Heart left ventricle (tissue), 16 donors: ENCODE results near the gene OXTR. TPM values are rescaled to one million over a fixed set of nuclear protein-coding genes. Genes with fewer than 3 reads are reported as not detected.

Source experiments
- ATAC-seq, 4 donors: fragments of 200-7000 bp; cut with Tn5 transposase; one replicate each; pipeline ENCODE4 v1.9.1; 2020 to 2022; ENCODE audit warnings: moderate library complexity in 4 of 4, mild to moderate bottlenecking in 3 of 4, moderate number of reproducible peaks in 1 of 4
- DNase-seq, 5 donors: peaks; one replicate each; pipeline ENCODE4 v3.0.0-alpha.2; 2020
- H3K27ac ChIP-seq, 12 donors: fragments of 200-600 bp; sonication (generic) in 4 of 12; one replicate each; pipeline versions ENCODE4 v1.5.0 to v1.8.0; 2016 to 2022; ENCODE audit warnings: mild to moderate bottlenecking in 2 of 12
- H3K27me3 ChIP-seq, 9 donors: fragments of 200-600 bp; sonication (generic) in 2 of 9; one replicate each; pipeline versions ENCODE4 v1.5.1 to v1.8.0; 2016 to 2022; ENCODE audit warnings: mild to moderate bottlenecking in 3 of 9
- H3K36me3 ChIP-seq, 9 donors: fragments of 200-600 bp; sonication (generic) in 2 of 9; one replicate each; pipeline versions ENCODE4 v1.5.0 to v1.8.0; 2018 to 2022; ENCODE audit warnings: mild to moderate bottlenecking in 2 of 9
- H3K4me1 ChIP-seq, 12 donors: fragments of 200-600 bp; sonication (generic) in 4 of 12; one replicate each; pipeline versions ENCODE4 v1.5.0 to v1.8.0; 2016 to 2022; ENCODE audit warnings: mild to moderate bottlenecking in 3 of 12
- H3K4me3 ChIP-seq, 12 donors: fragments of 200-600 bp; sonication (generic) in 4 of 12; one replicate each; pipeline versions ENCODE4 v1.5.0 to v1.8.0; 2017 to 2022; ENCODE audit warnings: mild to moderate bottlenecking in 9 of 12, moderate library complexity in 4 of 12
- H3K9me3 ChIP-seq, 12 donors: fragments of 200-600 bp; sonication (generic) in 4 of 12; one replicate each; pipeline versions ENCODE4 v1.5.0 to v1.8.0; 2016 to 2022; ENCODE audit warnings: mild to moderate bottlenecking in 1 of 12
- CTCF ChIP-seq, 12 donors: fragments of 200-600 bp; sonication (generic) in 4 of 12; IDR thresholded peaks; one replicate each; pipeline versions ENCODE4 v1.5.0 to v1.8.0; 2018 to 2022; ENCODE audit warnings: antibody characterized with exemption in 12 of 12, mild to moderate bottlenecking in 5 of 12
- POLR2A ChIP-seq, 2 donors: fragments of 450-650 bp; IDR thresholded peaks; one replicate each; pipeline ENCODE4 v1.6.1; 2017; ENCODE audit warnings: antibody characterized with exemption in 2 of 2, mild to moderate bottlenecking in 2 of 2, moderate library complexity in 2 of 2
- WGBS, 4 donors: extraction: QIAGEN DNeasy Blood & Tissue Kit in 2 of 4; methylation state at CpG; one replicate each; pipeline versions ENCODE4 v1.1.5 to v1.1.7; 2013 to 2018; 5-methylcytosine and 5-hydroxymethylcytosine counted together
- intact Hi-C, 10 donors: fragments of 100-400 bp; cut with DNase I; formaldehyde crosslinking; loops; one replicate each; pipeline versions ENCODE4 v1.11.1 to v1.14.2; 2022
- polyA plus RNA-seq, 2 donors: library from polyadenylated mRNA; stranded (reverse); fragments of 200-250 nt; gene quantifications; one replicate each; pipeline ENCODE4 v1.2.3, GENCODE V29; 2013
- total RNA-seq, 9 donors: library from RNA; depleted of rRNA in 2 of 9; stranded (reverse); fragments of >200 nt in 2 of 9; fragmentation: NEBNext Ultra II Directional in 3 of 9; extraction: Animal tissue kit (Norgen Biotek cat#: 25700) in 3 of 9; gene quantifications; one replicate each; pipeline versions ENCODE4 v1.1.0 to v1.2.4, GENCODE V29; 2016 to 2023
- donor health status: ischemic (EF 13 %, LVEDD 7.1; RV severe dilation, severe dysfunction).
- donor health status: healthy with polysubstance abuse.
- donor health status: DM: no; HTN: yes; CAD: no.
- donor health status: DM: no; HTN: no; CAD: no.
- donor health status: ischemic (EF 25% LVEDD 6.9; RV normal size, moderate dysfunction).
- donor health status: ischemic (EF 25% LVEDD 5.7; RV mildly dilated, moderate dysfunction).
- donor health status: healthy.
- donor health status: DM: yes; HTN: yes; CAD: no.
- donor health status: ischemic (EF 35%, LVEDD 5.7; RV mildly dilated, moderate dysfunction).
- donor health status: nonischemic (EF 11% LVEDD 7.7; RV severe dilation, severe dysfunction).
- donor health status: DM: yes; HTN: yes; CAD: no.
- donor health status: PGD.
- donor health status: ischemic (EF 29% LVEDD 5.4; RV normal size, mild dysfunction).
- donor health status: nonischemic (EF 23%, LVEDD 6.1; RV moderate dilation, normal function).

The OXTR gene
- total and polyA plus RNA-seq, 11 donors, result 0.11 to 0.54 (median 0.23) TPM; not detected in 3

- no peak overlapping the region for H3K4me3 ChIP-seq
- no peaks in the 10 kb centered on the region for H3K27me3 ChIP-seq
- no peak overlapping the region for H3K27ac ChIP-seq
- no peaks in the 10 kb centered on the region for H3K4me1 ChIP-seq
- no peaks in the 10 kb centered on the region for H3K9me3 ChIP-seq
- TF ChIP-seq POLR2A (IDR thresholded peaks at IDR 0.05) (no peak), CTCF (IDR thresholded peaks at IDR 0.05) (no peak)
- intact Hi-C loops, result loop anchor here in 3 of 10 donors (10.0 kb wide), 2 partner anchors 96 to 204 kb away; partner anchors contain the start of gene RAD18 (in 1 of the 3)
- 79 to 89% (median 86%) methylated on average over 5 of the region's 5 CpGs for WGBS, 4 donors
- no peak for DNase-seq
- ATAC-seq, result no peak
- no peaks in the 10 kb centered on the region for H3K36me3 ChIP-seq
Measured at GRCh38 chr3:8760506-8760905, 8.9 kb downstream of the OXTR start.

GRCh38 chr3:8760091-8760490, 9.3 kb downstream of the OXTR start:
- Histone ChIP-seq H3K4me3 (no peak overlapping the region), H3K27me3 (no peaks in the 10 kb centered on the region), H3K9me3 (no peaks in the 10 kb centered on the region), H3K27ac (no peak overlapping the region), H3K36me3 (no peaks in the 10 kb centered on the region), H3K4me1 (no peaks in the 10 kb centered on the region)
- ATAC-seq (no peak), DNase-seq (no peak)
- WGBS, 4 donors, result 79 to 89% (median 87%) methylated on average over 2 to 5 of the region's 5 CpGs
- intact Hi-C loops, result loop anchor here in 3 of 10 donors (10.0 kb wide), 2 partner anchors 95 to 205 kb away; partner anchors contain the start of gene RAD18 (in 1 of the 3)
- no peak for TF ChIP-seq CTCF (IDR thresholded peaks at IDR 0.05)
- TF ChIP-seq POLR2A (IDR thresholded peaks at IDR 0.05), result no peak

- intact Hi-C loops, result loop anchor here in 1 of 10 donors (10.0 kb wide), 1 partner anchor 94 kb away; no protein-coding TSS in a partner anchor
- Histone ChIP-seq H3K36me3 (no peaks in the 10 kb centered on the region), H3K27me3 (no peaks in the 10 kb centered on the region), H3K4me1 (no peaks in the 10 kb centered on the region), H3K4me3 (no peak overlapping the region), H3K27ac (no peak overlapping the region), H3K9me3 (no peaks in the 10 kb centered on the region)
- ATAC-seq (no peak), DNase-seq (no peak)
- TF ChIP-seq POLR2A (IDR thresholded peaks at IDR 0.05), result no peak
- TF ChIP-seq CTCF (IDR thresholded peaks at IDR 0.05), result no peak
- 80 to 91% (median 88%) methylated on average over 7 of the region's 7 CpGs for WGBS, 4 donors
Measured at GRCh38 chr3:8759038-8759707, 10.2 kb downstream of the OXTR start.

- 73 to 79% (median 74%) methylated on average over 24 of the region's 24 CpGs for WGBS, 4 donors
- DNase-seq (no peak), ATAC-seq (peak; percentile 35 to 64 (median 46))
- no peaks in the 10 kb centered on the region for H3K4me1 ChIP-seq
- H3K27ac ChIP-seq, result no peak overlapping the region
- H3K36me3 ChIP-seq, result no peaks in the 10 kb centered on the region
- intact Hi-C loops, result loop anchor here in 1 of 10 donors (10.0 kb wide), 1 partner anchor 93 kb away; no protein-coding TSS in a partner anchor
- TF ChIP-seq POLR2A (IDR thresholded peaks at IDR 0.05), result no peak
- TF ChIP-seq CTCF (IDR thresholded peaks at IDR 0.05), result no peak
- no peaks in the 10 kb centered on the region for H3K9me3 ChIP-seq
- H3K27me3 ChIP-seq, result no peaks in the 10 kb centered on the region
- no peak overlapping the region for H3K4me3 ChIP-seq
Measured at GRCh38 chr3:8757551-8758518, 11.6 kb downstream of the OXTR start.
